NCI-H526 treated with DMSO at 0.1 percent for 48 hours (cell line): ENCODE measurements around the gene SPIRE2.
"Not testable (repeated sequence)": the region's sequence is repeated elsewhere in the genome, so short reads cannot be mapped to it uniquely, and the experiment has no call there.

Source experiments
- DNase-seq: peaks from one replicate; lab custom pipeline; 2025; lab: John Stamatoyannopoulos, UW

The SPIRE2 gene, protein sequence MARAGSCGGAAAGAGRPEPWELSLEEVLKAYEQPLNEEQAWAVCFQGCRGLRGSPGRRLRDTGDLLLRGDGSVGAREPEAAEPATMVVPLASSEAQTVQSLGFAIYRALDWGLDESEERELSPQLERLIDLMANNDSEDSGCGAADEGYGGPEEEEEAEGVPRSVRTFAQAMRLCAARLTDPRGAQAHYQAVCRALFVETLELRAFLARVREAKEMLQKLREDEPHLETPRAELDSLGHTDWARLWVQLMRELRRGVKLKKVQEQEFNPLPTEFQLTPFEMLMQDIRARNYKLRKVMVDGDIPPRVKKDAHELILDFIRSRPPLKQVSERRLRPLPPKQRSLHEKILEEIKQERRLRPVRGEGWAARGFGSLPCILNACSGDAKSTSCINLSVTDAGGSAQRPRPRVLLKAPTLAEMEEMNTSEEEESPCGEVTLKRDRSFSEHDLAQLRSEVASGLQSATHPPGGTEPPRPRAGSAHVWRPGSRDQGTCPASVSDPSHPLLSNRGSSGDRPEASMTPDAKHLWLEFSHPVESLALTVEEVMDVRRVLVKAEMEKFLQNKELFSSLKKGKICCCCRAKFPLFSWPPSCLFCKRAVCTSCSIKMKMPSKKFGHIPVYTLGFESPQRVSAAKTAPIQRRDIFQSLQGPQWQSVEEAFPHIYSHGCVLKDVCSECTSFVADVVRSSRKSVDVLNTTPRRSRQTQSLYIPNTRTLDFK

DNA sequence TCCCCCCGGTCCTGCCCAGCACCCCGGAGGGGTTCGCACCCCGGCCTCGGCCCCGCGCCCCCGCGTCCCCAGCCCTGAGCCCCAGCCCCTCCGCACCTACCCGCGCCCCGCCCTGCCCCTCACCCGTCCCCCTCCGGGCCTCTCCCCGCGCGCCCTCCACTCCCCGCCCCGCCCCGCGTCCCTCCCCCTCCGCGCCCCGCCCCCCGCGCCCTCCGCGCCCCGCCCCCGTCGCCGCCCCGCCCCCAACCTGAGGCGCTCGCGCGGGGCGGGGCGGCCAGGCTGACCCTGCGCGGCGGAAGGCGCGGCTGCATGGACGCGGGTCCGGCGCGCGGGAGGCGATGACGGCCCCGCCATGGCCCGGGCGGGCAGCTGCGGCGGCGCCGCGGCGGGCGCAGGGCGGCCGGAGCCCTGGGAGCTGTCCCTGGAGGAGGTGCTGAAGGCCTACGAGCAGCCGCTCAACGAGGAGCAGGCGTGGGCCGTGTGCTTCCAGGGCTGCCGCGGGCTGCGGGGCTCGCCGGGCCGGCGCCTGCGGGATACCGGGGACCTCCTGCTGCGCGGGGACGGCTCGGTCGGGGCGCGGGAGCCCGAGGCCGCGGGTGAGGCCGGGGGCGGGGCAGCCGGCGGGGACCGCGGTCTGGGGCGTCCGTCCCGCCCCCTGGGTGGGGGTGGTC is at the start of gene SPIRE2:
TSS of gene SPIRE2 (plus strand) at position 277 of the 671 bp plus-strand sequence. CDS start at position 353, 76 bp downstream.
- DNase-seq = no peak

DNA sequence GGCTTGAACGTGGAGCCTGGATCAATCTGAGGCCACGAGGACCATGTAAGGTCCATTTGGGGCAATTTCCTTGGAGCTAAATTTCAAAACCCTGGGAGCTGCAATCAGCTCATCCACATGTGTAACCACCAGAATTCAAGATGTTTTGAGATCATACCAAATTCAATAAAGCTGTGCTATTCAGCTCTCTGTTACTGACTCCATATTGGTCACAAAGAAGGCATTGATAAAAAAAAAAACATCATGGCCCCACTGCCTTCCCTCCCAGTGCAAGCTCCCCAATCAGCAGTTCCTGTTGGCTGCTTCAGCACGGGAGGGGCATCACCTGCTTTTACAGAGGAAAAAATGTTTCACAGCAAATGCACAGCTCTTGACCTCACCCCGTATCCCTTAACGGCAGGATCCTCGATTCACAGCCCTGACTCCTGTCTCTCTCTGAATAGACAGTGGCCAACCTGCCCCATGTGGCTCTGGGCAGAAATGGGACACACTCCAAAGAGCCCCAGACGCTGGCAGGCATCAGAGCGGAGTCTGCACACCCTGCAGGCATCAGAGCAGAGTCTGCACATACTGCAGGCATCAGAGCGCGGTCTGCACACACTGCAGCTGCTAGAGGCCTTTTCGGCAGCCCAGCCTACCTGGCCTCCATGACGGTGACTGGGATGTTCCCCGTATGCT is 48.9 kb upstream of the SPIRE2 start:
- DNase-seq = no peak

DNA sequence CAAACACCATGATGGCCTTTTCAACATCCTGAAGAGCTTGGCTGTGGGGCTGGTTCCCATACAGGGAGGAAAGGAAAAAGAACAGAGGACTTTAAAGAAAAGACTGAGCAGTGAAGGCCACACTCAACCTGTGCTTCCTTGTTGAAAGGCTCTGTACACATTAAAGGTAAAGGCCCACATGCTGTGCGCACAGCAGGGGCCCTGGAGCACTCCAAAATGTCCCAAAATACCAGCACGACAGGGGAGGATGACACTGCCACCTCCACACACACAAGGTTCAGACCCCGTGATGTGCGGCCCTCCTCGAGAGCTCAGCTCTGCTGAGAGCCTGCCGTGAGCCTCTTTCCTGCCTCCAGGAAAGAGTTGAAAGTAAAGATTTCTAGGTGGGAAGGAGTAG is 48.4 kb upstream of the SPIRE2 start:
- DNase-seq = no peak

DNA sequence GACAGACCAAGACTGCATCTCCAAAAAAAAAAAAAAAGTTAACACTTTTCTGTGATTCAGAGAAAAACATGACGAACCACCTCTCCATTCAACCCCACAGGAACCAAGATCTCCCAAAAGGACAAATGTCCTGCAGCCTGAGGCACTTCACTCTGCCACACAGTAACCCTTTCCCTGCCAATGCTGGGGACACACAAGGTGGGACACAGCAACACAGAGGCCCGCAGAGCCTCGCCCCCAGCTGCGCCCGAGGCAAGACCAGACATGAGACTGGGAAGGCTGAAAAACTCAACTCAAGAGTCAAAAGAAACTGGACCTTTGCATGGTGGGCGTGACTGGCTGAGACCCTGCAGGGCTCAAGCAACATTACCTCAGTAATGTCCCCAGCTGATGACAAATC is 45.8 kb upstream of the SPIRE2 start:
- DNase-seq = no peak

DNA sequence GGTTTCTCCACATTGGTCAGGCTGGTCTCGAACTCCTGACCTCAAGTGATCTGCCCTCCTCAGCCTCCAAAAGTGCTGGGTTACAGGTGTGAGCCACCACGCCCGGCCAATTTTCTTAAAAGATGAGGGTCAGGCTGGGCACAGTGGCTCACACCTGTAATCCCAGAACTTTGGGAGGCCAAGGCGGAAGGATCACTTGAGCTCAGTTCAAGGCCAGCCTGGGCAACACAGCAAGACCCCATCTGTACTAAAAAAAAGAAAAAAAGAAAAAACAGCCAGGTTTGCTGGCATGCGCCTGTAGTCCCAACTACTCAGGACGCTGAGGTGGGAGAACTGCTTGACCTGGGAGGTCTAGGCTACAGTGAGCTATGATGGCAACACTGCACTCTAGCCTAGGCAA is 44.3 kb upstream of the SPIRE2 start:
- DNase-seq = not testable (repeated sequence)

DNA sequence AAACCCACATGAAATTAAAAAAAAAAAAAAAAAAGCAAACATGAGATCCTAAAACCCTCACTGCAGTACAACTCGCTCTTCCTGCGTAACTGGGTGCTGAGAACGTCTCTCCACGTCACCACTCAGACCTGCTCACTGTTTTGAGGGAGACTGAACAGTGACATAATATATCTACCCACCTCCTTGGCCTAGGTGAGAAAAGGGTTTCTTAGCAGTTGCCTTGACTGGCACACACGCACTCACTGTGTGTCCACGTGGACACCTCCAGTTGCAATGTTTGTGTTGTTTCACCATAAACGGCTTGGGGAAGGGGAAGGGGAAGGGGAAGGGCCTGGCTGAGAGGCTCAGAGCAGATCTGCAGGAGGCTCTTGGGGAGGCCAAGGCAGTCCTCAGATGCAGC is 43.9 kb upstream of the SPIRE2 start:
- no peak for DNase-seq

DNA sequence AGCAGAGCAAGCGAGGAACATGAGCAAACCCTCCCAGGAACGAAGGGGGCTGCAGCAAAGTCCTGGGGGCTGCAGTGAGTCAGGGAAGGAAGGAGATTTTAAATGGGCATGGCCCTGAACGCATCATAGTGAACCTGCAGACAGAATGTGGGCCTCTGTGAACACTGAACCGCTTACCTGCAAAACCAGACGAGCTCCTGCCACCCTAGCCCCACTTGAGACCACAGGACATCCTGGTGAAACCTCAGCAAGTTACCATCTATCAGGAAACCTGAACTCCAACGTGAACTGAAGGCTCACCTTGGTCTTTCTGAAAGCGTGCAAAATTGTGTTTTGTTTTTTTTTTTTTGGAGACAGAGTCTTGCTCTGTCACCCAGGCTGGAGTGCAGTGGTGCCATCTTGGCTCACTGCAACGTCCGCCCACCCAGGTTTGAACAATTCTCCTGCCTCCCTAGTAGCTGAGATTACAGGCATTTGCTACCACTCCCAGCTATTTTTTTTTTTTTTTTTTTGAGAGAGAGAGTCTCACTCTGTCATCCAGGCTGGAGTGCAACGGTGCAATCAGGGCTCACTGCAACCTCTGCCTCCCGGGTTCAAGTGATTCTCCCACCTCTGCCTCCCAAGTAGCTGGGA is 42.6 kb upstream of the SPIRE2 start:
- DNase-seq = no peak

DNA sequence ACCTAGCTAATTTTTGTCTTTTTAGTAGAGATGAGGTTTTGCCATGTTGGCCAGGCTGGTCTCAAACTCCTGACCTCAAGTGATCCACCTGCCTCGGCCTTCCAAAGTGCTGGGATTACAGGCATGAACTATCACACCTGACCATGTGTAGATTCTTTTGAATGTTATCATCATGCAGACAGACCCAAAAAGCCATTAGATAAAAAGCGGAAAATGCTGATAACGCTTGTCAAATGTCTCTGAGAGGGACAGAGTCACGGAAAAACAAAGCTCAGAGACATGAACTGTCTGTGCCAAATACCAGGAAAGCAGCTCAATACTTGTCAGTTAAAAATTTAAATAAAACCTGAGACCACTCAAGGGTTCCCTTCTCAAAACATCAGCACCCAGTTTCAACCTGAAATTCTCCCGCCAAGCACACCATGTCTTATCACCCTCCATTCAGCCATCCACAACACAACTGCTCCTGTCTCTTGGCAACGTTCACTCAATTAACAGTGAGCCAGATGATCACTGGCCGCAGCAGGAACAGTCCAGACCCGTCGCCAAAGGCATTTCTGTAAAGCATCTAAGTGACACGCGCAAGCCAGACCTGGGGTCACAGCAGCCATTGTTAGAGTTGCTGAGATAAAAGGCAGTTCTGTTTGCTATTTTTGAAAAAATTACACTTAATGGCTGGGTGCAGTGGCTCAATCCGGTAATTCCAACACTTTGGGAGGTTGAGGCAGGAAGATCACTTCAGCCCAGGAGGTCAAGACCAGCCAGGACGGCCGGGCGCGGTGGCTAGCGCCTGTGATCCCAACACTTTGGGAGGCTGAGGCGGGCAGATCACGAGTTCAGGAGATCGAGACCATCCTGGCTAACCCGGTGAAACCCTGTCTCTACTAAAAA is 41.6 kb upstream of the SPIRE2 start:
- no peak for DNase-seq

DNA sequence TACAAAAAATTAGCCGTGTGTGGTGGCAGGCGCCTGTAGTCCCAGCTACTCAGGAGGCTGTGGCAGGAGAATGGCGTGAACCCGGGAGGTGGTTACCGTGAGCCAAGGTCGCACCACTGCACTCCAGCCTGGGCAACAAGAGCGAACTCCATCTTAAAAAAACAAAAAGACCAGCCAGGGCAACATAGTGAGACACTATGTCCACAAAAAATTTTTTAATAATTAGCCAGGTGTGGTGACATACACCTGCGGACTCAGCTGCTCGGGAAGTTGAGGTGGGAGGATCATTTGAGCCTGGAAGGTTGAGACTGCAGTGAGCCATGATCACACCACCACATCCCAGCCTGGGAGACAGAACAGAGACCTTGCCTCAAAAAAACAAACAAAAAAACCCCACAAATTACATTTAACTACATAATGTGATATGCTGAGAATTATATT is 40.9 kb upstream of the SPIRE2 start:
- DNase-seq = no peak

DNA sequence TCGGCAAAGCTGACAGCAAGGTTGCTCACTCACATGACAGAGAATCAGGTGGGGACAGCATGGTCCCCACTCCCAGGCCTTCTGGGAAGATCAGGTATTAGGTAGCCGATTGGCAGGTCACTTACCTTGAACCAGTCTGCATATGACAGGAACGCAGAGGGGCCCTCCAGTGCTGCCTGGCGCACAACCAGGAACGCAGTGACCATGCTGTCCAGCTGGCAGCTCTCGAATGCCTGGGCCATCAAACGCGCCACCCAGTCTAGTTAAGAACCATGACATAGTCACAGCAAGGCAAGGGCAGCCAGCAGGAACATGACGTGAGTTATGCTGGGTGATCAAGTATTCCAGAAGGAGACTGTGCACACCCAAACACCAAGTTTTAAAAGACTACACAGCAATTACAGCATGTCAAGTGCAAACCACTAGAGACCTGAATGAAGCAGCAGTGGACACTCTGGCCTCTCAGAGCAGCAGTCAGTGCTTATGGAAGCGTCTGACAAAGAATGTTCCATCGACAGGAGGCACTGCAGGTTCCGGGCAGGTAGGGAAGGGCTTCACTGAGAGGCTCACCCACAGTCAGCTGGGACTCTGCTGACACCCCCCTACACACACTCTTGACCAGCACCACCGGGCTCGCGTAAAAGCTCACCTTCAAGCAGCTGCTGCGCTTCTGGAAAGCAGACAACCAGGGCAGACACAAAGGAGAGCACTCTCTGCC is 36.8 kb upstream of the SPIRE2 start:
- no peak for DNase-seq

DNA sequence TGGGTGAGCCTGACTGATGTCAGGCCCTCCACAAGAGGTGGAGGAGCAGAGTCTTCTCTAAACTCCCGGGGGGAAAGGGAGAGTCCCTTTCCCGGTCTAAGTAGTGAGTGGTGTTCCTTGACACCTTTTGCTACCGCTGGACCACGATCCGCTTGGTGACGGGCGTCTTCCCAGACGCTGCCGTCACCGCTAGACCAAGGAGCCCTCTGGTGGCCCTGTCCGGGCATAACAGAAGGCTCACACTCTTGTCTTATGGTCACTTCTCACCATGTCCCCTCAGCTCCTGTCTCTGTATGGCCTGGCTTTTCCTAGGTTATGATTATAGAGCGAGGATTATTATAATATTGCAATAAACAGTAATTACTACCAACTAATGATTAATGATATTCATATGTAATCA is 35.2 kb upstream of the SPIRE2 start:
- DNase-seq = not testable (repeated sequence)

DNA sequence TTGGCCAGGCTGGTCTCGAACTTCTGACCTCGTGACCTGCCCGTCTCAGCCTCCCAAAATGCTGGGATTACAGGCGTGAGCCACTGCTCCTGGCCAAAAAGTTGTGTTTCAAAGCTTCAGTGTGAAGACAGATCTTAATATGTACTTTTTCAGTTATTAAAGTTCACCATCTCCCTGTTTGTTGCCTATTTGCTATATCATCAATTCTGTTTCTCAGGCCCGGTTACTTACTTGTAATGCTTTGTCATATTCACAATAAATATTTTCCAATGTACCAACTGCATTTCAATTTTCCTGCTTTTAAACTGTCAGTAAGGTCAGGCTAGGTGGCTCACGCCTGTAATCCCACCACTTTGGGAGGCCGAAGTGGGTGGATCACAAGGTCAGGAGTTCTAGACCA is 34.3 kb upstream of the SPIRE2 start:
- no peak for DNase-seq

DNA sequence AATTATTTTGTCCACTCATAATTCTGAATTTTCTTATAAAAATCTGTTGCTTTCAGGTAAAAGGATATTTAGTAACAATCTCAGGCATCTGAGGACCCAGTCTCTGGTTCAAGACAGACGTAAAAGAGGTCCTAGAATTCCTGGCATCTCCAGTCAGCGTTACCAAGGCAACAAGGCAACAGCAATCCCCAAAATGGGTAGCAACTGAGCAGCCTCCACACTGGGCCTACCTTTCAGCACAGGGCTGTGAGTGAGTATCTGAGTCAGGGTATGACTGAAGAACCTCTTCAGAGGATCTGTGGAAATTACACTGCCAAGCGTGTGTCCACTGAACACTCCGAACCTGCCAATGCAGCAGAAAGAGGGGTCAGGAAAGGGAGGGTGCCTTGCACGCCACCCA is 32.6 kb upstream of the SPIRE2 start:
- DNase-seq = no peak

DNA sequence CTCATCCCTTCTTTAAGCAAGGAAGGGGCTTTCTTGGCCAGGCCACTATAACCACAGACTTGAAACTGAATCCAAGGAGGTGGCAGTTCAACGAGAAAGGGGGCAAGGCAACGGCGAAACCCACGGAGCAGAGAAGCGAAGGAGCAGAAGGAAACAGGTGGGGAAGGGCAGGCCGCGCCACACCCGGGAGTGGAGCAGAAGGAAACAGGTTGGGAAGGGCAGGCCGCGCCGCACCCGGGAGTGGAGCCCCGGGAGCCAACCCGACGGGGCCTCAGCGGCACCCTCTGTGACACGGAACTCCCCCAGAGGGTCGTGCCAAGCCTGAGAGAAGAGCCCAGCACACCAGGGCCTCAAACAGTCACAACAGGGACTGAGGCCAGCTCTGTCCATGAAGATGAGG is 32.2 kb upstream of the SPIRE2 start:
- DNase-seq = no peak

DNA sequence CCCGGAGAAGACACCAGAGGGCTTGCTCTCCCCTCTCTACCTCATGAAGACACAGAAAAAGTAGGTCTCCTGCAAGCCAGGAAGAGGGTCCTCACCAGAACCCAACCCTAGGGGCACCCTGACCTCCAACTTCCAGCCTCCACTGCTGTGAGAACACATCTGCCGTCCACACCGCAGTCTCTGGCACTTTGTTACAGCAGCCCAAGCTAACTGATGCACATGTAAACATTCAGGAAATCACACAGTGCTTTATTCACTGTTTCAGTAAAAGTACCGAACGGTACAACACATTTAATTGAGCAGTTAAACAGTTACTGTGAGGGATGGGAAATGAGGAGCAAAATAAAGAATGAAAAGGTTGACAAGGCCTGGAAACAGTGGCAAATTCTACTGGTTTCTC is 30.1 kb upstream of the SPIRE2 start:
- DNase-seq = no peak

DNA sequence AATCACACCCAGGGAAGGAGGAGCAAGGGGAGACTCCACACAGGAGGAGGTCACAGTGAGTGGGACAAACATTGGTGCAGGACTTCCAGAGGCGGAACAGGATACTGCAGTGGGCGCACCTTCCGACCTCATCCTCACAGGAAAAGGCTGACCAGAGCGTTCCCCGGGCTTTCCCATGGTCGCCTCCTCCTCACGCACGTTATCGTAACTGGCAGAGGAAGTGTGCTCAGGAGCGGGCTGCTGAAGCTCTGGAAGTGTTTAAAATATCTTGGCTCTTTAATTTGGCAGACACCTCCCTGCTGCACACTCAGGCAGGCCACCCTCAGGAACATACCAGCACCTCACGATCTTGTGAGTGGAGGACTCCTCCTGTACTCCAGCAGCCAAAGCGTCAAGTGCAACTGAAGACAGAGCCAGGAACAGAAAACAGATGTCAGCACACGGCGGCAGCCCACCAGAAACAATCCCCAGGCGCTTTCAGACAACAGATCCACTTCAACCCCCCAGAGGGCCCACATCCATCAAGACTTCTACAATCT is 29.4 kb upstream of the SPIRE2 start:
- DNase-seq = no peak

DNA sequence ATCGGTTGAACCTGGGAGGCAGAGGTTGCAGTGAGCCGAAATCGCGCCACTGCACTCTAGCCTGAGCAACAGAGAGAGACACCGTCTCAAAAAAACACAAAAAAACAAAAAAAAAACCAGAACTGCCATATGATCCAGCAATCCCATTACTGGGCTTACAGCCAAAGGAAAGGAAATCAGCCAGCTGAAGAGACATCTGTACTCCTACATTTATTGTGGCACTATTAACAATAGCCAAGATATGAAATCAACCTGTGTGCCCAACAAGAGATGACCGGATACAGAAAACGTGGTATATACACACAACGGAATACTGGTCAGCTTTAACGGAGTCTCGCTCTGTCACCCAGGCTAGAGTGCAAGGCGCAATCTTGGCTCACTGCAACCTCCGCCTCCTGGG is 26.5 kb upstream of the SPIRE2 start:
- no peak for DNase-seq

DNA sequence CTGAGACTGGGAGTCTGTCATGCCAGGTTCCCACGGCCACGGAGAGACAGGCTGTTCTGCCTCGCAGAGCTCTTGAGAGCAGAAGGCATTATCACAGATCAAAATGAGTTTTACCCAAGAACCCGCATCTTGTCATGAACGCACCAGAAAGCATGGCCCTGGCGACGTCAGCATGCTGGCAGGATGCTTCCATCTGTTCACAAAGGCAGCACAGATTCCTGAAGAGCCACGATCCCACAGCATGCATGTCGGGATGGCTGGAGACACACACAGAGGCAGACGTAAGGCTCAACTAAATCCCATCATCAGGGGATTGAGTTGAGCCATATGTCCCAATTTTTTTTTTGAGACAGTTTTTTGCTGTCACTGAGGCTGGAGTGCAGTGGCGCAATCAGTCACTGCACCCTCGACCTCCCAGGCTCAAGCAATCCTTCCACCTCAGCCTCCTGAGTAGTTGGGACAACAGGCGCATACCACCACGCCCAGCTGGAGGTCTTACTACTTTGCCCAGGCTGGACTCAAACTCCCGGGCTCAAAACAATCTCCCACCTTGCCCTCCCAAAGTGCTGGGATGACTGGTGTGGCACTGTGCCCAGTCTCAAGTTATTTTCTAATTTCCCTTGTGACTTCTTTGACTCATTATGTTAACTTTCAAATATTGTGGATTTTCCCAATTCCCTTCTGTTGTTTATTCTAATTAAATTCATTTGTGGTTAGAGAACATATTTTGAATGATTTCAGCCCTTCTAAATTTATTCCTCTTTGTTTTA is 23.0 kb upstream of the SPIRE2 start:
- DNase-seq = no peak

DNA sequence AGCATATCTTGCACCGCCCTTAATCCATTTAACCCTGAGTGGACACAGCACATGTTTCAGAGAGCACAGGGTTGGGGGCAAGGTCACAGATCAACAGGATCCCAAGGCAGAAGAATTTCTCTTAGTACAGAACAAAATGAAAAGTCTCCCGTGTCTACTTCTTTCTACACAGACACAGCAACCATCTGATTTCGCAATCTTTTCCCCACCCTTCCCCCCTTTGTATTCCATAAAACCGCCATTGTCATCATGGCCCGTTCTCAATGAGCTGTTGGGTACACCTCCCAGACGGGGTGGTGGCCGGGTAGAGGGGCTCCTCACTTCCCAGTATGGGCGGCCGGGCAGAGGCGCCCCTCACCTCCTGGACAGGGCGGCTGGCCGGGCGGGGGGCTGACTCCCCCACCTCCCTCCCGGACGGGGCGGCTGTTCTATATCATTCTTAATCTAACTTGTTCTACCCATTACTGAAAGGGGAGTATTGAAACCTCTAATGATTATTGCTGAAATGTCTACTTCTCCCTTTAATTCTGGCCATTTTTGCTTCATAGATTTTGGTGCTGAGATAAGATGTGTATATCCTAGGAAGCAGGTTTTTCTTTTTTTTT is 21.6 kb upstream of the SPIRE2 start:
- not testable (repeated sequence) for DNase-seq
